Nephron (organoid): ENCODE data around the gene SNRPD2.
A peak's percentile ranks its signal among the peaks of the same experiment; 100 is the strongest.

ENCODE experiments used
- H3K27ac Mint-ChIP-seq, 3 experiments: 2 replicates each; pipeline ENCODE4 v1.8.0; 2020; ENCODE audit warnings: mixed read lengths in 3 of 3, mild to moderate bottlenecking in 2 of 3, moderate library complexity in 1 of 3
- H3K27me3 Mint-ChIP-seq: 2 replicates; pipeline ENCODE4 v1.8.0; 2021; ENCODE audit warnings: low read depth, mild to moderate bottlenecking, moderate library complexity, mixed read lengths
- H3K36me3 Mint-ChIP-seq: 2 replicates; pipeline ENCODE4 v1.8.0; 2020; ENCODE audit warnings: low read depth, mixed read lengths
- H3K4me1 Mint-ChIP-seq: 2 replicates; pipeline ENCODE4 v1.8.0; 2020; ENCODE audit warnings: mixed read lengths
- H3K4me3 Mint-ChIP-seq, 3 experiments: 2 replicates each; pipeline ENCODE4 v1.8.0; 2020; ENCODE audit warnings: mild to moderate bottlenecking in 3 of 3, mixed read lengths in 3 of 3, moderate library complexity in 2 of 3
- H3K9me3 Mint-ChIP-seq: 2 replicates; pipeline ENCODE4 v1.8.0; 2020; ENCODE audit warnings: mixed read lengths
- CTCF ChIP-seq, 3 experiments: fragments of 200-600 bp; sonication (generic); IDR thresholded peaks; one replicate each; pipeline ENCODE4 v1.5.0; 2021; ENCODE audit warnings: antibody characterized with exemption in 3 of 3; ENCODE audit not compliant: unreplicated experiment in 3 of 3

Gene SNRPD2

GRCh38 chr19:45653634-45654033 is 38.1 kb downstream of the SNRPD2 start:
- Mint-ChIP-seq H3K4me3 (no peak overlapping the region), H3K36me3 (no peaks in the 10 kb centered on the region), H3K9me3 (no peaks in the 10 kb centered on the region), H3K27ac (no peak overlapping the region), H3K4me1 (no peaks in the 10 kb centered on the region), H3K27me3 (peaks cover 11% of the 10 kb centered on the region)
- TF ChIP-seq CTCF (IDR thresholded peaks at IDR 0.05; ENCODE audit: unreplicated experiment in 3 of 3) = no peak

DNA sequence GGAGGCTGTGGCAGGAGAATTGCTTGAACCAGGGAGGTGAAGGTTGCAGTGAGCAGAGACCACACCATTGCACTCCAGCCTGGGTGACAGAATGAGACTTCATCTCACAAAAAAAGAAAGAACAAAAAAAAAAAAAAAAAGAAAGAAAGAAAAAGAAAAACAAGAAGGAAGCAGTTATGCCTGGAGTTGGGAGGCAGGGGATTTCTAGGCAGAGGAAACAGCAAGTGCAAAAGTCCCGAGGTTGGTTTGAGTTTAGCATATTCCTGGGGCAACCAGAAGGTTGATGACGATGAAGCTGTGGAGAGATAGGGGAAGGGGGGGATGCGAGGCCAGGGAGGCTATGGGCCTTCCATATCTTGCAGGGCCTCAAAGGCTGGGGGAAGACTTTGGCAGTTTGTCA is 41.0 kb downstream of the SNRPD2 start:
- TF ChIP-seq CTCF (IDR thresholded peaks at IDR 0.05; ENCODE audit: unreplicated experiment in 3 of 3) = no peak
- Mint-ChIP-seq H3K27me3 (peaks cover 12% of the 10 kb centered on the region), H3K4me1 (peaks cover 7% of the 10 kb centered on the region), H3K4me3 (no peak overlapping the region), H3K27ac (no peak overlapping the region), H3K9me3 (no peaks in the 10 kb centered on the region), H3K36me3 (no peaks in the 10 kb centered on the region)

DNA sequence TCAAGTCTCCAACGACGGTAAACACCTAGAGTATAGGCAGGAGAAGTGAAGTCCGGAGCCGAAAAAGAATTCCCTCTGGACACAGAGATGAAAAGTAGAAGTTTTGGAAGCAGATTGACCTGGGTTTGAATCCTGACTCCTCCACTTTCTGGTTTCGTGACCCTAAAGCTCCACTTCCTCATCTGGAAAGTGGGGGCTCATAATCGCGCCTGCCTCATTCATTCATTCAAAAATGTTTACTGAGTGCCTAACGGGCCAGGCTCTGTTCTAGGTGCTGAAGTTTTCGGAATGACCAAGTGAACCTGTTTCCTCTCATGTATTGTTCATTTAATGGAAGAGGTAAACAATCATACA is 45.4 kb downstream of the SNRPD2 start:
- H3K4me1 Mint-ChIP-seq = peaks cover 18% of the 10 kb centered on the region
- H3K27me3 Mint-ChIP-seq = peaks cover 29% of the 10 kb centered on the region
- TF ChIP-seq CTCF (IDR thresholded peaks at IDR 0.05; ENCODE audit: unreplicated experiment in 3 of 3) = no peak
- H3K4me3 Mint-ChIP-seq = peak overlapping the region; percentile 87 to 90 (median 88)
- peak overlapping the region in 1 of 3 experiments; percentile 45 for H3K27ac Mint-ChIP-seq
- H3K9me3 Mint-ChIP-seq = no peaks in the 10 kb centered on the region
- H3K36me3 Mint-ChIP-seq = no peaks in the 10 kb centered on the region

DNA sequence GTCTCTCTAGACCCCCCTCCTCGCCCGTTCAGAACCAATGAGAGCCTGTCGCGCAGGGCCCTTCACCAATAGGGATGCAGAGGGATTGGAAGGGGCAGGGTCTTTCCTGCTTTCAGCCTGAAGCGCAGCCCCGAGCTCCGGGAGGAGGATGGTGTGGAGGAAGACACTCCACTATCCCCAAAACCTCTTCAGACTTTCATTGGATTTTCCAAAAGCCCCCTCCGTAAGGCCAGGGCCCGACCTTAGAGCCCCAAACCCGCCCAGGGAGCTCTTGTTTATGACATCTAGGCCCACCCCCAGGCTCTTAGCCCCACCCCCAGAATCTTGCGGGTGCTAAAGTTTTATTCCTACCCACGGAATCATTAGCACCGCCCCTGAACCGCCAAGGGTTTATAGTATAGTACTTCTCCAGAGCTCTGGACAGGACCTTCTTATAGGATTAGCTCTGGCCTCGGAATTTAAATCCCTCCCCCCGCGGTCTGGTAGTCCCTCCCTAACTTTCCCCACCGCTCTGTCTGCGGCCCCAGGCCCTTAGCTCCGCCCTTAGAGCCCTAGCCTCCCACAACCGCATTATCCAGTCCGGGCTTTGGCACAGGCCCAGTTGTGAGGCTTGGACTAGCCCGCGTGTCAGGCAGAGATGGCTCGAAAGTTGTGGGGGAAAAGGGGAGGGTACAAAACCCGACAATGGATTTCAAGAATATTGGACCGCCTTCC is 46.0 kb downstream of the SNRPD2 start:
- Mint-ChIP-seq H3K36me3 (no peaks in the 10 kb centered on the region), H3K4me1 (peaks cover 23% of the 10 kb centered on the region), H3K9me3 (no peaks in the 10 kb centered on the region), H3K27me3 (peaks cover 35% of the 10 kb centered on the region), H3K4me3 (peak overlapping the region; percentile 87 to 90 (median 88)), H3K27ac (peak overlapping the region in 1 of 3 experiments; percentile 77)
- TF ChIP-seq CTCF (IDR thresholded peaks at IDR 0.05; ENCODE audit: unreplicated experiment in 3 of 3) = no peak

GRCh38 chr19:45645068-45645630 is 46.6 kb downstream of the SNRPD2 start:
- Mint-ChIP-seq H3K27ac (peak overlapping the region in 1 of 3 experiments; percentile 77), H3K27me3 (peaks cover 35% of the 10 kb centered on the region), H3K36me3 (no peaks in the 10 kb centered on the region), H3K9me3 (no peaks in the 10 kb centered on the region), H3K4me1 (peaks cover 24% of the 10 kb centered on the region), H3K4me3 (peak overlapping the region; percentile 87 to 90 (median 88))
- no peak for TF ChIP-seq CTCF (IDR thresholded peaks at IDR 0.05; ENCODE audit: unreplicated experiment in 3 of 3)
